OCI-LY1 (cell line): ENCODE results near the gene RERE.

ENCODE experiments used
- H2AFZ ChIP-seq: fragments of 200-600 bp; sonication (generic), shearing (Covaris generic); 2 replicates; pipeline ENCODE4 v1.6.0; 2014; ENCODE audit warnings: antibody characterized with exemption, mild to moderate bottlenecking, low read length
- H3F3A ChIP-seq: fragments of 200-600 bp; sonication (generic), shearing (Covaris generic); 2 replicates; pipeline ENCODE4 v1.6.0; 2014; ENCODE audit warnings: mild to moderate bottlenecking, antibody characterized with exemption, low read length, moderate library complexity; ENCODE audit not compliant: insufficient read depth
- H3K27ac ChIP-seq: fragments of 200-600 bp; sonication (generic); 2 replicates; pipeline ENCODE4 v1.5.1; 2014; ENCODE audit warnings: low read length, mixed run types, mild to moderate bottlenecking, low read depth; ENCODE audit not compliant: poor library complexity, severe bottlenecking
- H3K27me3 ChIP-seq: fragments of 200-600 bp; sonication (generic); 2 replicates; pipeline ENCODE4 v1.6.0; 2014; ENCODE audit warnings: antibody characterized with exemption, mild to moderate bottlenecking, low read length, moderate library complexity; ENCODE audit not compliant: insufficient read depth
- H3K36me3 ChIP-seq: fragments of 200-600 bp; sonication (generic); 2 replicates; pipeline ENCODE4 v1.6.1; 2014; ENCODE audit warnings: mild to moderate bottlenecking, antibody characterized with exemption, low read length, moderate library complexity, mixed read lengths; ENCODE audit not compliant: insufficient read depth
- H3K4me1 ChIP-seq: fragments of 200-600 bp; sonication (generic); 2 replicates; pipeline ENCODE4 v1.5.1; 2014; ENCODE audit warnings: mild to moderate bottlenecking, low read length, moderate library complexity; ENCODE audit not compliant: insufficient read depth, severe bottlenecking
- H3K4me2 ChIP-seq: fragments of 200-600 bp; sonication (generic), shearing (Covaris generic); 2 replicates; pipeline ENCODE4 v1.6.1; 2014; ENCODE audit warnings: low read length
- H3K4me3 ChIP-seq: fragments of 200-600 bp; sonication (generic); 2 replicates; pipeline ENCODE4 v1.5.1; 2014; ENCODE audit warnings: low read length, low read depth, mild to moderate bottlenecking, mixed read lengths; ENCODE audit not compliant: poor library complexity, severe bottlenecking
- H3K79me2 ChIP-seq: fragments of 200-600 bp; shearing (Covaris generic); 2 replicates; pipeline ENCODE4 v1.6.1; 2016; ENCODE audit warnings: mixed run types, low read length, mixed read lengths; ENCODE audit not compliant: insufficient read depth
- H3K9ac ChIP-seq: fragments of 200-600 bp; sonication (generic), shearing (Covaris generic); 2 replicates; pipeline ENCODE4 v1.6.1; 2014; ENCODE audit warnings: mild to moderate bottlenecking, low read length, mixed read lengths
- H3K9me2 ChIP-seq: fragments of 200-600 bp; sonication (generic), shearing (Covaris generic); 2 replicates; pipeline ENCODE4 v1.6.1; 2014; ENCODE audit warnings: low read depth, mild to moderate bottlenecking, low read length, mixed read lengths
- H3K9me3 ChIP-seq: fragments of 200-600 bp; shearing (Covaris generic); 2 replicates; pipeline ENCODE4 v1.6.1; 2014; ENCODE audit warnings: low read length, mixed read lengths
- H4K20me1 ChIP-seq: fragments of 200-600 bp; sonication (generic), shearing (Covaris generic); 2 replicates; pipeline ENCODE4 v1.6.0; 2016; ENCODE audit warnings: mild to moderate bottlenecking, low read length; ENCODE audit not compliant: insufficient read depth
- CTCF ChIP-seq: fragments of 200-600 bp; sonication (generic), shearing (Covaris generic); IDR thresholded peaks from 2 replicates; pipeline ENCODE4 v1.5.1; 2017; ENCODE audit warnings: mild to moderate bottlenecking, antibody characterized with exemption, low read length, moderate library complexity, mixed read lengths
- EZH2 ChIP-seq: fragments of 200-600 bp; sonication (generic), shearing (Covaris generic); IDR thresholded peaks from 2 replicates; pipeline ENCODE4 v1.8.0; 2017; ENCODE audit warnings: borderline replicate concordance, mixed run types, mild to moderate bottlenecking, antibody characterized with exemption, low read length, moderate library complexity, mixed read lengths

RERE gene

DNA sequence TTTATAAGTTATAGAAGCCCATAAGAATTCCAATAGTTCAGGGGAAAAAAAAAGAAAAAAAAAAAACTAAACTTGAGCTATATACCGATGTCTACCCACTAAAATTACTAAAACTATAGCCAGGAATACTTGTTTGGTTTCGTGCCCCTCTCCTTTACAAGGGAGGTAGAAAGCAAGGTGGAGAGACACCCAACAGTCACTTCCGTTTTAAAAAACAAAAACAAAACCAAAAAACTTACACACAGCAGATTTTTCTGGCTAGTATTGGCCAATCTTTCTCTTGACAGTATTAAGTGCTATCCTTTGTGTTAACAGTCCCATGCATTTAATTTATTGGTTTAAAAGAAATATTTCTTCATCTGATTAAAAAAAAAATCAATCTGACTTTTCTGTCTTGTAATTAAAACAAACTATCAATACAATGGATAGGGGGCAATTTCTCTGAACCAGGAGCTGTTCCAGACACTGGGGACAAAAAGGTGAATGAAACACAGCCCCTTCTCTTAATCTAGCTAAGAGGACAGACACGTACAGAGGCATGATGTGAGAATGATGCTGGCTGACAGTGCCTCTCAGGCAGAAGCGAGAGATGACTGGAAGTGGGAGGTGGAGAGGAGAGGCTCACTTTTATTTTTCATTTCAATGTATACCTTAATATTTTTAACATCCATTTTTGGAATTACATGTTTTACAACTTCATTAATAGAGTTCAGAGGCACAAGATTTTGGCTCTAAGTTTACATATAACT, 214.8 kb downstream of the RERE start:
- H3K27ac ChIP-seq, result no peak overlapping the region
- TF ChIP-seq EZH2 (no peak), CTCF (no peak)
- no peaks in the 10 kb centered on the region for H3K79me2 ChIP-seq
- H3K36me3 ChIP-seq, result no peaks in the 10 kb centered on the region
- H3F3A ChIP-seq, result peaks cover 3% of the 10 kb centered on the region; the same call in 1 of the 2 replicates
- H3K9ac ChIP-seq, result no peak overlapping the region
- no peak overlapping the region for H3K4me3 ChIP-seq
- H3K9me2 ChIP-seq, result no peaks in the 10 kb centered on the region
- H3K4me1 ChIP-seq, result peaks cover 12% of the 10 kb centered on the region
- H3K4me2 ChIP-seq, result no peak overlapping the region
- no peaks in the 10 kb centered on the region for H4K20me1 ChIP-seq
- no peaks in the 10 kb centered on the region for H3K27me3 ChIP-seq
- no peaks in the 10 kb centered on the region for H3K9me3 ChIP-seq
- H2AFZ ChIP-seq, result no peak overlapping the region

DNA sequence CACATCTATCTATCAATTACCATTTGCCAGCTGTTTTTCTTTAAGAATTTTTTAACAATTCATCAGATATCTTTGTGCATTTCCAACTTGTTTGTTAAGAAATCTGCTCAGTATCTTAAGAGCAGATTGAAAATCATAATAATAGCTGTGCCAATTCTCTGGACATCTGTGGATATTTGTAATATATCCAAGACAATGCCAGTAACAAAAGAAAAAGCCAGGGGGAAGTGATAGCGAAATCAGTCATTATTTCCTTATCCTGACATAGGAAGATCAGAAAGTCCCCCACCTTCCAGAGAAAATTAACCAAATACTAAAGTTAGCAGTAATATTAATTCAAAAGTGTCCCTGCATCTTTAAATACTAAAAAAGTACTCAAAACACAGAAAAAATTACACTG, 217.1 kb downstream of the RERE start:
- Histone ChIP-seq H3K36me3 (no peaks in the 10 kb centered on the region), H3K27ac (no peak overlapping the region), H3K4me1 (peaks cover 12% of the 10 kb centered on the region), H2AFZ (no peak overlapping the region), H3K9ac (no peak overlapping the region), H3K9me3 (no peaks in the 10 kb centered on the region), H3K27me3 (no peaks in the 10 kb centered on the region), H3K4me2 (no peak overlapping the region), H4K20me1 (no peaks in the 10 kb centered on the region), H3F3A (no peaks in the 10 kb centered on the region), H3K79me2 (no peaks in the 10 kb centered on the region), H3K4me3 (no peak overlapping the region), H3K9me2 (no peaks in the 10 kb centered on the region)
- no peak for TF ChIP-seq EZH2
- TF ChIP-seq CTCF, result no peak

DNA sequence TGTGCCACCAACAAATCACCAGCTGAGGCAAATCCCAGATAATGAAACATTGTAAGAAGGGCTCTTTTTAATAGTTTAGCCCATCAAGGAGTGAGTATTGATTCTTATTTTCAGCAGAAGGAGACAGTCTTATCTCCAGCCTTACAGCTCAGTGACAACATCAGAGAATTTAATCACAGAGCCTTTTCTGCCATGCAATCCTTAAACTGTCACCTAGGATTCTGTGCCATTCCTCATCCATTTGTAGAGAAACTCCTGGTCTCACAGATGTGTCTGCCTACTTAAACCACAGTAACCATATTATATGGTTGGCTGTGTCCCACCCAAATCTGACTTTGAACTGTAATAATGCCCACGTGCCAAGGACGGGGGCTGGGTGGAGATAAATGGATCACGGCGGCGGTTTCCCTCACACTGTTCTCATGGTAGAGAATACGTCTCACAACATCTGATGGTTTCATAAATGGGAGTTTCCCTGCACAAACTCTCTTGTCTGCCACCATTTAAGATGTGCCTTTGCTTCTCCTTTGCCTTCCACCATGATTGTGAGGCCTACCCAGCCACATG, 217.7 kb downstream of the RERE start:
- Histone ChIP-seq H3K36me3 (no peaks in the 10 kb centered on the region), H3K27ac (no peak overlapping the region), H3K9me3 (no peaks in the 10 kb centered on the region), H4K20me1 (no peaks in the 10 kb centered on the region), H3K9ac (no peak overlapping the region), H3K4me3 (no peak overlapping the region), H3K27me3 (no peaks in the 10 kb centered on the region), H3K4me1 (peaks cover 12% of the 10 kb centered on the region), H3K4me2 (no peak overlapping the region), H2AFZ (no peak overlapping the region), H3K9me2 (no peaks in the 10 kb centered on the region), H3K79me2 (no peaks in the 10 kb centered on the region), H3F3A (no peaks in the 10 kb centered on the region)
- no peak for TF ChIP-seq EZH2
- TF ChIP-seq CTCF, result no peak
